GM12878 (cell line): ENCODE measurements around the gene PPIL3. TPM values are rescaled to one million over a fixed set of nuclear protein-coding genes. Genes with fewer than 3 reads are reported as not detected.

ENCODE experiments used
- ATAC-seq: fragments of 200-7000 bp; cut with Tn5 transposase; 3 replicates; pipeline ENCODE4 v1.9.1; 2020; ENCODE audit warnings: mild to moderate bottlenecking, moderate library complexity
- BruUV-seq: library from RNA; stranded (reverse); fragments of 400-500 nt; replicated peaks from 2 replicates; lab custom pipeline; 2021; lab: Mats Ljungman, UMichigan
- CTCF ChIA-PET: fragments of 300-600 bp; sonication (Branson Sonifier 250); formaldehyde crosslinking; extraction: SDS; loops from one replicate; lab custom pipeline; 2021; ENCODE audit warnings: inconsistent platforms; lab: Yijun Ruan, JAX
- POLR2A ChIA-PET: fragments of 350-600 bp; formaldehyde crosslinking; extraction: SDS; loops from one replicate; lab custom pipeline; 2021; ENCODE audit warnings: inconsistent platforms; lab: Charles Lee
- RAD21 ChIA-PET: fragments of 300-600 bp; sonication (Branson Sonifier 250); formaldehyde crosslinking; loops from one replicate; lab custom pipeline; 2023; ENCODE audit warnings: antibody characterized with exemption; ENCODE audit not compliant: unreplicated experiment; lab: Charles Lee
- SMC1A ChIA-PET: fragments of 300-600 bp; sonication (Branson Sonifier 250); formaldehyde crosslinking; loops from one replicate; lab custom pipeline; 2023; ENCODE audit not compliant: unreplicated experiment, uncharacterized antibody; lab: Charles Lee
- DNase-seq: peaks from one replicate; pipeline ENCODE4 v3.0.0-alpha.2; 2011; ENCODE audit warnings: low read depth, low spot score
- FAIRE-seq: peaks from 3 replicates; lab custom pipeline; 2011; peaks lifted over from hg19 to GRCh38; lab: Jason Lieb, UNC
- H2AFZ ChIP-seq: 2 replicates; pipeline ENCODE4 v1.6.0; 2011; ENCODE audit warnings: low read depth, low read length, control low read depth; ENCODE audit not compliant: control insufficient read depth
- H3K27ac ChIP-seq: 2 replicates; pipeline ENCODE4 v1.5.1; 2011; ENCODE audit warnings: control low read depth; ENCODE audit not compliant: control insufficient read depth, insufficient read depth
- H3K27me3 ChIP-seq, 2 experiments: replicated peaks in 1 of 2; 2 replicates each; pipeline versions ENCODE4 v1.6.0 to v1.6.1; 2011; ENCODE audit warnings: low read length in 1 of 2; ENCODE audit not compliant: control insufficient read depth in 2 of 2, insufficient read depth in 2 of 2
- H3K36me3 ChIP-seq, 2 experiments: 2 replicates each; pipeline ENCODE4 v1.5.1; 2011; ENCODE audit warnings: low read length in 1 of 2; ENCODE audit not compliant: control insufficient read depth in 2 of 2, insufficient read depth in 2 of 2
- H3K4me1 ChIP-seq: 2 replicates; pipeline ENCODE4 v1.6.1; 2011; ENCODE audit warnings: mild to moderate bottlenecking, low read length, moderate library complexity, mixed read lengths; ENCODE audit not compliant: control insufficient read depth, insufficient read depth
- H3K4me2 ChIP-seq: 2 replicates; pipeline ENCODE4 v1.6.0; 2011; ENCODE audit warnings: control low read depth; ENCODE audit not compliant: control insufficient read depth, insufficient read depth
- H3K4me3 ChIP-seq: fragments of 200-600 bp; sonication (generic); 2 replicates; pipeline ENCODE4 v1.5.1; 2016
- H3K79me2 ChIP-seq: 2 replicates; pipeline ENCODE4 v1.6.0; 2011; ENCODE audit warnings: low read length; ENCODE audit not compliant: control insufficient read depth, insufficient read depth
- H3K9ac ChIP-seq: 2 replicates; pipeline ENCODE4 v1.8.0; 2011; ENCODE audit warnings: low read length, control low read depth, mixed read lengths; ENCODE audit not compliant: control insufficient read depth, insufficient read depth
- H3K9me3 ChIP-seq: replicated peaks from 3 replicates; pipeline ENCODE4 v1.5.1; 2011; ENCODE audit warnings: mild to moderate bottlenecking, low read length; ENCODE audit not compliant: control insufficient read depth, insufficient read depth
- H4K20me1 ChIP-seq: 2 replicates; pipeline ENCODE4 v1.6.0; 2011; ENCODE audit not compliant: control insufficient read depth, insufficient read depth
- BACH1 ChIP-seq: fragments of 450-650 bp; IDR thresholded peaks from 2 replicates; pipeline ENCODE4 v1.6.1; 2017; ENCODE audit warnings: mild to moderate bottlenecking, borderline replicate concordance
- CTCF ChIP-seq, 3 experiments: IDR thresholded peaks in 2 of 3; conservative IDR thresholded peaks in 1 of 3; 2 replicates each; pipeline ENCODE4 v1.5.1; 2011; ENCODE audit warnings: low read depth in 3 of 3, low read length in 3 of 3, mild to moderate bottlenecking in 3 of 3, control low read depth in 2 of 3, moderate library complexity in 2 of 3, inconsistent platforms in 1 of 3, mixed read lengths in 1 of 3; ENCODE audit not compliant: control insufficient read depth in 2 of 3, insufficient read depth in 1 of 3; ENCODE audit errors: extremely low read depth in 1 of 3
- FOS ChIP-seq: IDR thresholded peaks from 3 replicates; pipeline ENCODE4 v1.6.1; 2011; ENCODE audit warnings: borderline replicate concordance; ENCODE audit not compliant: insufficient read length; ENCODE audit errors: extremely low read depth
- FOXK2 ChIP-seq: fragments of 450-650 bp; IDR thresholded peaks from 2 replicates; pipeline ENCODE4 v1.6.1; 2017; ENCODE audit warnings: mild to moderate bottlenecking, moderate library complexity
- MXI1 ChIP-seq: fragments of 150-350 bp; IDR thresholded peaks from 2 replicates; pipeline ENCODE4 v1.6.1; 2011; ENCODE audit warnings: low read depth, mild to moderate bottlenecking, inconsistent platforms, low read length, improper control_type of control experiment
- POLR2A ChIP-seq: IDR thresholded peaks from 2 replicates; pipeline ENCODE4 v1.6.1; 2011; ENCODE audit warnings: low read depth, mild to moderate bottlenecking, low read length
- POLR2AphosphoS5 ChIP-seq: IDR thresholded peaks from 2 replicates; pipeline ENCODE4 v1.6.1; 2011; ENCODE audit warnings: mild to moderate bottlenecking, low read length, inconsistent platforms
- RELA ChIP-seq: fragments of 450-650 bp; IDR thresholded peaks from 2 replicates; pipeline ENCODE4 v1.8.0; 2014; ENCODE audit warnings: borderline replicate concordance; ENCODE audit not compliant: partially characterized antibody
- SKIL ChIP-seq: fragments of 450-650 bp; IDR thresholded peaks from 2 replicates; pipeline ENCODE4 v1.6.1; 2017; ENCODE audit warnings: mild to moderate bottlenecking, low read depth, inconsistent platforms; ENCODE audit not compliant: poor library complexity, severe bottlenecking
- SREBF1 ChIP-seq: IDR thresholded peaks from 2 replicates; pipeline ENCODE4 v1.6.1; 2012; ENCODE audit warnings: mild to moderate bottlenecking, low read length
- STAT3 ChIP-seq: IDR thresholded peaks from 2 replicates; pipeline ENCODE4 v1.6.1; 2011; ENCODE audit warnings: low read depth, low read length, improper control_type of control experiment
- TARDBP ChIP-seq: IDR thresholded peaks from 2 replicates; pipeline ENCODE4 v1.6.1; 2016; ENCODE audit warnings: borderline replicate concordance
- TCF3 ChIP-seq: IDR thresholded peaks from 2 replicates; pipeline ENCODE4 v1.6.1; 2012; ENCODE audit warnings: low read depth, mild to moderate bottlenecking, low read length, borderline replicate concordance; ENCODE audit not compliant: insufficient read depth
- YY1 ChIP-seq: IDR thresholded peaks from 2 replicates; pipeline ENCODE4 v1.6.1; 2011; ENCODE audit warnings: low read depth, mild to moderate bottlenecking, low read length
- WGBS: methylation state at CpG from one replicate; pipeline ENCODE4 v1.1.6; 2016; ENCODE audit warnings: low lambda C conversion rate; ENCODE audit not compliant: insufficient replicate concordance, insufficient coverage; ENCODE audit errors: missing lambda C conversion rate; 5-methylcytosine and 5-hydroxymethylcytosine counted together
- in situ Hi-C: fragments of 300-500 bp; cut with MboI; formaldehyde crosslinking; loops from 9 replicates; pipeline ENCODE4 v1.14.3; 2018; ENCODE audit warnings: mixed read lengths
- intact Hi-C: fragments of 100-400 bp; cut with micrococcal nuclease; formaldehyde crosslinking; loops from one replicate; pipeline ENCODE4 v1.14.2; 2022; ENCODE audit not compliant: unreplicated experiment
- polyA plus RNA-seq, 11 experiments: library from polyadenylated mRNA; depleted of rRNA in 4 of 11; unstranded in 6 of 11; stranded (reverse) in 5 of 11; fragments of >200 nt; fragmentation: Nextera tagmentation in 4 of 11; fragmentation: Illumina TruSeq in 1 of 11; extraction: Ambion mirVana in 4 of 11; extraction: Trizol in 1 of 11; gene quantifications; 1 replicate in 1 of 11; 2 replicates in 10 of 11; pipeline versions ENCODE4 v1.2.1 to v1.2.3, GENCODE V29; 2011 to 2016; ENCODE audit warnings: inconsistent platforms in 2 of 11, missing spikeins in 2 of 11, low read depth in 1 of 11
- total RNA-seq, 4 experiments: library from RNA; depleted of rRNA in 3 of 4; stranded (reverse); fragments of >200 nt in 3 of 4; fragmentation: Illumina TruSeq in 1 of 4; extraction: Trizol in 1 of 4; gene quantifications; 2 replicates each; pipeline versions ENCODE4 v1.2.1 to v1.2.3, GENCODE V29; 2013 to 2021

PPIL3 gene
- total and polyA plus RNA-seq, 10 of the 15 experiments (the other 5 are each of a cell fraction or from before 2014, with no cell fraction given): 33.8 to 176 (median 59.1) TPM

DNA sequence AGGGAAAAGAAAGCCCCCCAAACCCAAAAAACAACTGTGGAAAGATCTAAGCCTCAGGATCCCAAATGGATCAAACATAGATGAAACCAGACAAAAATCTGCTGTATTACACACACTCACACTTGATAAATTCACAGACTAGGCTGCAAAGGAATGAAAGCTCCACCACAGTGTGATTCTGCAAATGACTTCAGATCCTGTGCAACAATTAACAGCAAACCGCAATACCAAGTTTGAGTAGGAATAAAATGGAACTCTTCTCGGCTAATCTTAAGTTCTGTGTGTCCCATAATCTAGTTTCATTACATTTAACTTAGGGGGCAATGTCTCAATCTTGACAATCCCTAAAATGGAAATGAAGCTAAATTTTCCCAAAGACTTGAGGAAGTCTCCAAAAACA is 36.3 kb downstream of the PPIL3 start (continued):
- TF ChIP-seq TCF3: no peak
- TF ChIP-seq SKIL: no peak
- no peak for TF ChIP-seq CTCF (IDR thresholded peaks at IDR 0.05 in 2 of 3, conservative IDR thresholded peaks at IDR 0.05 in 1 of 3; ENCODE audit: control insufficient read depth in 2 of 3, extremely low read depth in 1 of 3, insufficient read depth in 1 of 3, low read depth in 3 of 3, low read length in 3 of 3)
- TF ChIP-seq FOXK2: no peak
- TF ChIP-seq TARDBP: no peak

DNA sequence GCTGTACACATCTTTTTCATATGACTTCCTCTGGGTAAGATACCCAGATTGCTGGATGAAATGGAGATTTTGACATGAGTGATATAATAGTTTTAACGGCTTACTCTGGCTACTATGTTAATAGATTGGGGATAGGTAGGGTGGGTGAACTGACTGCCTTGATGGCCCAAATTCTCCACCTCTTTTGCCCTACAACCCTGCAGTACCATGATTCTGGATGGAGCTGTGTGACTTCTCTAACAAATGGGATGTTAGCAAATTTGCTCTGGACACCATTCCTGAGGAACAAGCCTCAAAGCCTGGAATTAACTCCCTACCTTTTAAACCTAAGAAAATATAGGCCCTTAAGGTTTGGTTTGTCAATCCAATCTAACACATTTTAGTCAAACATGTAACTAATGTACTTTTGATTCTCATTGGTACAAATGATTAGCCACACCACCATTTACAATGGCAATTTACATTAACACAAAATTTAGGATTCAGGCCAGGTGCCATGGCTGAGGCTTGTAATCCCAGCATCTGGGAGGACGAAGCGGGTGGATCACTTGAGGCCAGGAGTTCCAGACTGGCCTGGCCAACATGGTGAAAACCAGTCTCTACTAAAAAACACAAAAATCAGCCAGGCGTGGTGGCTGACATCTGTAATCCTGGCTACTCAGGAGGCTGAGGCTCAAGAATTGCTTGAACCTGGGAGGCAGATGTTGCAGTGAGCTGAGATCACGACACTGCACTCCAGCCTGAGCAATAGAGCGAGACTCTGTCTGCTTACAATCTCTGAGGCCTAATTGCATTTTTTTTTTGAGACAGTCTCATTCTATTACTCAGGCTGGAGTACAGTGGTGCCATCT is 37.3 kb downstream of the PPIL3 start:
- DNase-seq (no peak), FAIRE-seq (no peak), ATAC-seq (peak; percentile 8; the same call in 2 of the 3 replicates)
- Histone ChIP-seq H3K4me3 (no peak overlapping the region), H4K20me1 (no peaks in the 10 kb centered on the region), H3K27me3 (no peaks in the 10 kb centered on the region), H3K27ac (no peak overlapping the region), H3K9me3 (no peaks in the 10 kb centered on the region), H3K4me2 (no peak overlapping the region), H3K79me2 (peaks cover 1% of the 10 kb centered on the region), H2AFZ (no peak overlapping the region), H3K9ac (no peak overlapping the region), H3K4me1 (no peaks in the 10 kb centered on the region), H3K36me3 (peaks cover 12 to 35% of the 10 kb centered on the region in 2 experiments)
- POLR2A ChIA-PET: no interaction called here
- SMC1A ChIA-PET: no interaction called here
- intact Hi-C loops (no loop called here), in situ Hi-C loops (no loop called here)
- CTCF ChIA-PET: no interaction called here
- RAD21 ChIA-PET: no interaction called here
- BruUV-seq: no TSS peak
- 90% methylated on average over 6 of the region's 6 CpGs for WGBS
- TF ChIP-seq RELA (no peak), BACH1 (peak; percentile 44; the same call in 1 of the 2 replicates), SREBF1 (no peak), MXI1 (no peak), POLR2AphosphoS5 (peak; percentile 71), YY1 (no peak), POLR2A (peak; percentile 49), SKIL (no peak), FOS (no peak), STAT3 (no peak)
